Erythroblast (primary cell): ENCODE measurements around the gene KRT27.

Experiments used
- GATA1 ChIP-seq: IDR thresholded peaks from 2 replicates; pipeline ENCODE4 v1.6.1; 2011; ENCODE audit warnings: low read depth, mild to moderate bottlenecking, control low read depth, low read length, moderate library complexity
- POLR2A ChIP-seq: IDR thresholded peaks from 2 replicates; pipeline ENCODE4 v1.6.1; 2011; ENCODE audit warnings: mild to moderate bottlenecking, low read length

DNA sequence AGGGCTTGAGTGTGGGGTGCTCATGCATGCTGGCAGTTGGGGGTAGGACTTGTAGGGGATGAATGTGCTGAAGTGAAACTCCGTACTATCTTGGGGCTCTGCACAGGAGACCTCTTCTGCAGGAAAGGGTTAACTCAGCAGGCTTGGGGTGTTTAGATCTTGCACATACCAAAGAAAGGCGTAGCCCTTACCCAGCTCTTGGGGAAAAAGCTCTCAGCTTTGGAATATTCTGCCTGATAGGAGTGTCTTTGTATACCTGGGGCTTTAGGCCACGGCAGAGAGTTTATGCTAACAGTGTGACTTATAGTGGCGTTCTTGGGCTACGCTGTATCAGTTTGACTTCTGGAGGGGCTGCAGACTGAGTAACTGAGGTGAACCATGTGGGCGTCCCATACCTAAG is 48.3 kb downstream of the KRT27 start:
- TF ChIP-seq POLR2A (no peak), GATA1 (no peak)
